Parietal lobe (tissue), 2 donors: ENCODE results near the gene MED13L. TPM values are rescaled to one million over a fixed set of nuclear protein-coding genes. Genes with fewer than 3 reads are reported as not detected.

Experiments
- small RNA-seq: library from RNA; depleted of rRNA; stranded (forward); fragments of <200 nt; gene quantifications from one replicate; pipeline ENCODE3, GENCODE V24; 2014; ENCODE audit warnings: low replicate concordance
- total RNA-seq: library from RNA; depleted of rRNA; stranded (reverse); fragments of >200 nt; gene quantifications from one replicate; pipeline ENCODE4 v1.2.3, GENCODE V29; 2014

The MED13L gene
- total RNA-seq: 386 TPM

DNA sequence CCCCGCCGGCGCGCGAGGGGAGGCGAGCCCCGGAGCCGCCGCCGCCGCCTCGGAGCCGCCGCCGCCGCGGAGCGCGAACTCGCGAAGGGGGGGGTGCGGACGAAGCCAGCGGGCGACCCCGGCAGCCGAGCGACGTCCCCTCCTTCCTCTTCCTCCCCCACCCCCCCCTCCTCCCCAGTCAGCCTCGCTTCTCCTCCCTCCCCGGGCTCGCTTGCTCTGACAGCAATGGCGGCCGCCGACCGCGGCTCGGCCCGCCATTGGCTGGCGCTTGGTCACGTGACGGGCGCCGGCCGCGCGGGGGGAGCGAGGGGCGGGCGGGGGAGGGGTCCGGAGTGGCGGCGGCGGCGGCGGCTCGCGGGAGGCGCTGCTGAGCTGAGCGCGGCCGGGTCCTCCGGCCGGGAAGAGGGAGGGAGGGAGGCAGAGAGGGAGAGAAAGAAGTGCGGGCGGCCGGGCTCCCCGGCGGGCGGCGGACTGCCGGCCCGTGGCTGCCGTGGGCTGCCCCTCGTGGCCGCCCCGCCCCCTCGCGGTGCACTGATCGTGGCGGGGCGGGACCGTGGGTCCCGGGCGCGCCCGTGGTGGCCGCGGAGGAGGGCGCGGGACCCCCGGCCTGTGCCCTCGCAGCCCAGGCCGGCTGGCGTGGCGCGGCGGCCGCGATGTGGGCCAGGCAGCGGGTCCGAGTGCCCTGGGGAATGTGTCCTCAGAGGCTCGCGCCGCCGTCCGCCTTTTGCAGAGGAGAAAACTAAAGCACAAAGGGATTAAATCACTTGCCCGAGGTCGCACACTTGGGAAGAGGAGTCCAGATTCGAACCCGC, at the start of gene MED13L:
MED13L (minus strand) TSS at position 227 of the 812 bp plus-strand sequence. CDS start 562 bp downstream, outside the sequence.

Small RNAs within 50 kb of the gene (small RNA-seq; reads per million reads assigned to genes)
- gene MIR620 (not detected), gene RNU6-1188P (not detected), gene SNRPGP18 (not detected)
